SK-N-SH (cell line): ENCODE measurements around the gene MMP3. TPM values are rescaled to one million over a fixed set of nuclear protein-coding genes. Genes with fewer than 3 reads are reported as not detected.

ENCODE experiments used
- CTCF ChIA-PET: fragments of 300-600, 350-600 bp; formaldehyde crosslinking; extraction: SDS; loops from one replicate; lab custom pipeline; 2021; lab: Yijun Ruan, JAX
- POLR2A ChIA-PET: fragments of 350-600 bp; sonication (Branson Sonifier 250); formaldehyde crosslinking; extraction: SDS; loops from one replicate; lab custom pipeline; 2020; ENCODE audit warnings: antibody characterized with exemption, inconsistent platforms; lab: Yijun Ruan, JAX
- DNase-seq: peaks from one replicate; pipeline ENCODE4 v3.0.0; 2012
- H2AFZ ChIP-seq: fragments of 200-600 bp; sonication (generic); 2 replicates; pipeline ENCODE4 v1.8.1; 2016; ENCODE audit warnings: antibody characterized with exemption, mild to moderate bottlenecking, low read depth
- H3F3A ChIP-seq: fragments of 200-600 bp; sonication (generic); replicated peaks from 2 replicates; pipeline ENCODE3; 2016; ENCODE audit warnings: antibody characterized with exemption, mild to moderate bottlenecking; ENCODE audit not compliant: insufficient read depth
- H3K27ac ChIP-seq, 2 experiments: fragments of 200-500 bp in 1 of 2; fragments of 200-600 bp in 1 of 2; sonication (Bioruptor generic) in 1 of 2; sonication (generic), shearing (Covaris generic) in 1 of 2; 2 replicates each; pipeline versions ENCODE4 v1.5.1 to v1.6.1; 2014 to 2016; ENCODE audit warnings: low read depth in 2 of 2, inconsistent platforms in 1 of 2, low read length in 1 of 2, mild to moderate bottlenecking in 1 of 2, mixed read lengths in 1 of 2
- H3K27me3 ChIP-seq: fragments of 200-600 bp; sonication (generic), shearing (Covaris generic); 2 replicates; pipeline ENCODE4 v1.6.1; 2016; ENCODE audit warnings: mixed run types; ENCODE audit not compliant: insufficient read depth
- H3K36me3 ChIP-seq, 2 experiments: fragments of 200-500 bp in 1 of 2; fragments of 200-600 bp in 1 of 2; sonication (Bioruptor generic) in 1 of 2; sonication (generic) in 1 of 2; replicated peaks in 1 of 2; 2 replicates each; pipeline versions ENCODE3 to v1.5.1; 2014 to 2016; ENCODE audit warnings: low read length in 1 of 2, mild to moderate bottlenecking in 1 of 2; ENCODE audit not compliant: insufficient read depth in 2 of 2, control insufficient read depth in 1 of 2
- H3K4me1 ChIP-seq, 2 experiments: fragments of 200-500 bp in 1 of 2; fragments of 200-600 bp in 1 of 2; sonication (Bioruptor generic) in 1 of 2; sonication (generic), shearing (Covaris generic) in 1 of 2; 2 replicates each; pipeline versions ENCODE4 v1.5.1 to v1.6.1; 2014 to 2016; ENCODE audit warnings: low read depth in 1 of 2, low read length in 1 of 2, mixed run types in 1 of 2; ENCODE audit not compliant: insufficient read depth in 2 of 2, control insufficient read depth in 1 of 2
- H3K4me2 ChIP-seq: fragments of 200-600 bp; sonication (generic), shearing (Covaris generic); 2 replicates; pipeline ENCODE4 v1.6.1; 2017; ENCODE audit warnings: mixed run types
- H3K4me3 ChIP-seq, 2 experiments: fragments of 200-500 bp in 1 of 2; fragments of 200-600 bp in 1 of 2; sonication (Bioruptor generic) in 1 of 2; sonication (generic), shearing (Covaris generic) in 1 of 2; 2 replicates each; pipeline versions ENCODE4 v1.5.1 to v1.8.1; 2014 to 2016; ENCODE audit warnings: low read depth in 2 of 2, inconsistent platforms in 1 of 2, low read length in 1 of 2, mild to moderate bottlenecking in 1 of 2, mixed read lengths in 1 of 2, moderate library complexity in 1 of 2
- H3K79me2 ChIP-seq: fragments of 200-600 bp; sonication (generic); 2 replicates; pipeline ENCODE4 v1.8.1; 2017; ENCODE audit warnings: mild to moderate bottlenecking; ENCODE audit not compliant: insufficient read depth
- H3K9ac ChIP-seq: fragments of 200-600 bp; sonication (generic); 2 replicates; pipeline ENCODE4 v1.6.1; 2017; ENCODE audit warnings: mixed run types
- H3K9me2 ChIP-seq: fragments of 200-600 bp; sonication (generic); 2 replicates; pipeline ENCODE4 v1.6.1; 2017; ENCODE audit warnings: mixed run types
- H3K9me3 ChIP-seq: fragments of 200-600 bp; sonication (generic); 2 replicates; pipeline ENCODE4 v1.6.1; 2017; ENCODE audit warnings: mixed run types, mild to moderate bottlenecking, moderate library complexity
- H4K20me1 ChIP-seq: fragments of 200-600 bp; sonication (generic); 2 replicates; pipeline ENCODE4 v1.6.1; 2017; ENCODE audit warnings: mild to moderate bottlenecking, mixed run types; ENCODE audit not compliant: insufficient read depth
- CHD2 ChIP-seq: fragments of 150-350 bp; IDR thresholded peaks from 2 replicates; pipeline ENCODE4 v1.6.1; 2018; ENCODE audit warnings: low read length; ENCODE audit not compliant: partially characterized antibody
- EZH2phosphoT487 ChIP-seq: fragments of 200-600 bp; sonication (generic); IDR thresholded peaks from 2 replicates; pipeline ENCODE4 v1.6.1; 2017; ENCODE audit warnings: low read depth, mixed run types, mild to moderate bottlenecking, antibody characterized with exemption, moderate library complexity, borderline replicate concordance
- FOSL2 ChIP-seq: IDR thresholded peaks from 2 replicates; pipeline ENCODE4 v1.4.0; 2012; ENCODE audit warnings: low read depth, mild to moderate bottlenecking, moderate library complexity, borderline replicate concordance
- FOXJ3 ChIP-seq: sonication (generic); formaldehyde crosslinking; IDR thresholded peaks from 2 replicates; pipeline ENCODE4 v1.5.1; 2020; ENCODE audit warnings: mild to moderate bottlenecking, missing genetic modification reagents
- GATA2 ChIP-seq: sonication (generic); formaldehyde crosslinking; IDR thresholded peaks from 2 replicates; pipeline ENCODE4 v1.5.0; 2020; ENCODE audit warnings: mild to moderate bottlenecking, missing genetic modification reagents
- MEF2A ChIP-seq: IDR thresholded peaks from 2 replicates; pipeline ENCODE4 v1.4.0; 2012; ENCODE audit warnings: low read depth, borderline replicate concordance
- NRF1 ChIP-seq: IDR thresholded peaks from 2 replicates; pipeline ENCODE4 v1.6.1; 2012; ENCODE audit warnings: low read depth, mild to moderate bottlenecking, low read length
- RFX5 ChIP-seq: IDR thresholded peaks from 2 replicates; pipeline ENCODE4 v1.6.1; 2012; ENCODE audit warnings: mild to moderate bottlenecking, improper control_type of control experiment, low read length
- RXRA ChIP-seq: IDR thresholded peaks from 2 replicates; pipeline ENCODE4 v1.4.0; 2012; ENCODE audit warnings: low read depth, mild to moderate bottlenecking, borderline replicate concordance
- SIN3A ChIP-seq: IDR thresholded peaks from 2 replicates; pipeline ENCODE4 v1.6.1; 2012; ENCODE audit warnings: low read depth, mild to moderate bottlenecking, low read length, moderate library complexity, borderline replicate concordance
- TAF1 ChIP-seq: IDR thresholded peaks from 2 replicates; pipeline ENCODE4 v1.6.1; 2012; ENCODE audit warnings: low read depth, mild to moderate bottlenecking, low read length, moderate library complexity, borderline replicate concordance
- TCF12 ChIP-seq: IDR thresholded peaks from 2 replicates; pipeline ENCODE4 v1.4.0; 2012
- TEAD4 ChIP-seq: IDR thresholded peaks from 2 replicates; pipeline ENCODE4 v1.4.0; 2012; ENCODE audit warnings: mild to moderate bottlenecking, borderline replicate concordance; ENCODE audit not compliant: insufficient read depth
- WGBS: methylation state at CpG from one replicate; pipeline ENCODE4 v1.1.6; 2017; ENCODE audit warnings: low lambda C conversion rate; 5-methylcytosine and 5-hydroxymethylcytosine counted together
- polyA plus RNA-seq, 3 experiments: library from polyadenylated mRNA; depleted of rRNA; stranded (reverse); fragments of >200 nt; gene quantifications; 2 replicates each; pipeline ENCODE4 v1.2.3, GENCODE V29; 2012
- TF ChIP-seq, protein P1 (sequence below): IDR thresholded peaks from 2 replicates; pipeline ENCODE4 v1.4.0; 2012; ENCODE audit warnings: low read depth, borderline replicate concordance
- TF ChIP-seq, protein P2 (sequence below): IDR thresholded peaks from 2 replicates; pipeline ENCODE4 v1.4.0; 2012; ENCODE audit warnings: low read depth
- TF ChIP-seq, protein P3 (sequence below): fragments of 150-350 bp; IDR thresholded peaks from 2 replicates; pipeline ENCODE4 v1.6.1; 2017; ENCODE audit warnings: antibody characterized with exemption, low read length, low read depth, borderline replicate concordance
- TF ChIP-seq, protein P4 (sequence below): fragments of 200-600 bp; sonication (generic); IDR thresholded peaks from 2 replicates; pipeline ENCODE4 v1.6.1; 2017; ENCODE audit warnings: antibody characterized with exemption, mild to moderate bottlenecking, moderate library complexity
- TF ChIP-seq, protein P5 (sequence below): IDR thresholded peaks from 2 replicates; pipeline ENCODE4; 2012

The MMP3 gene
- polyA plus RNA-seq, 1 of the 3 experiments (the other 2 are of a cell fraction) = 39.3 TPM

DNA sequence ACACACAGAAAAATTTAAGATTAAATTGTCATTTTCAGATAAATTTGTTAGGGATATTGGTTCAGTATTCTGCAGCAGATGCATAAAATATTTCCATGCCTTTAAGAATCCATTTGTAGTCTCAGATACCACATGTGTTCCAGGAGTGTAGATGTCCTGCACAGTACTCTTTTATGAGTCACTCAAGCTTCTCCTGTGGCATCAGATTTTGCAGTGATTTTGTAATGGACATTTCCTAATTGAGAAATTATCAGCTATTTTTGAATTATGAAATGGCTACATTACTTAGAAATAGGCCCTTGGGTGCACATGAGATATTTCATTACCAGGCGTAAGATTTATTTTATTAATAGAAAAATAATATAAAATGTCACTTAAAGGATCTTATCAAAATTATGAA, 18.9 kb downstream of the MMP3 start:
- Histone ChIP-seq H4K20me1 (no peaks in the 10 kb centered on the region), H3K9me3 (no peaks in the 10 kb centered on the region), H3K9ac (no peak overlapping the region), H3K27ac (no peak overlapping the region), H3K4me1 (peaks cover 0 to under 1% of the 10 kb centered on the region in 2 experiments; a peak in 2 of 4 replicates), H3K4me2 (no peak overlapping the region), H3F3A (no peaks in the 10 kb centered on the region), H2AFZ (no peak overlapping the region), H3K36me3 (no peaks in the 10 kb centered on the region), H3K4me3 (no peak overlapping the region), H3K27me3 (no peaks in the 10 kb centered on the region), H3K79me2 (no peaks in the 10 kb centered on the region), H3K9me2 (no peaks in the 10 kb centered on the region)
- DNase-seq = no peak
- TF ChIP-seq FOSL2 (no peak), SIN3A (no peak), GATA2 (CRISPR knock-in tag) (no peak)
- POLR2A ChIA-PET = no interaction called here
- WGBS = 49% methylated on average over 1 of the region's 1 CpG
- CTCF ChIA-PET = interaction anchor here (0.5 to 2.1 kb wide), 2 partner anchors 49 to 116 kb away, joined by 3 to 5 read pairs; no protein-coding TSS in a partner anchor

DNA sequence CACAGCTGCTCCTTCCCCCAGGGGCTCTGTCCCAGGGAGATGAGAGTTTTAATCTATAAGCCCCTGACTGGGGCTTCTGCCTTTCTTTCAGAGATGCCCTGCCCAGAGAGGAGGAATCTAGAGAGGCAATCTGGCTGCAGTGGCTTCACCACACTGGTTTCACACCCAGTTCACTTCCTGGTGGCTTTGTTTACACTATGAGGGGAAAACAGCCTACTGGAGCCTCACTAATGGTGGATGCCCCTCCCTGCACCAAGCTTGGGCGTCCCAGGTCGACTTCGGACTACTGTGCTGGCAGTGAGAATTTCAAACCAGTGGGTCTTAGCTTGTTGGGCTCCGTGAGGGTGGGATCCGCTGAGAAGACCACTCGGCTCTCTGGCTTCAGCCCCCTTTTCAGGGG, 23.9 kb downstream of the MMP3 start:
- Histone ChIP-seq H3K9me2 (no peaks in the 10 kb centered on the region), H3K27me3 (no peaks in the 10 kb centered on the region), H3F3A (no peaks in the 10 kb centered on the region), H3K4me2 (no peak overlapping the region), H4K20me1 (no peaks in the 10 kb centered on the region), H2AFZ (no peak overlapping the region), H3K36me3 (no peaks in the 10 kb centered on the region), H3K9me3 (peaks cover 6% of the 10 kb centered on the region; the same call in 1 of the 2 replicates), H3K79me2 (no peaks in the 10 kb centered on the region), H3K9ac (no peak overlapping the region), H3K27ac (no peak overlapping the region), H3K4me3 (no peak overlapping the region), H3K4me1 (no peaks in the 10 kb centered on the region)
- no peak for DNase-seq
- TF ChIP-seq TAF1 (no peak), EZH2phosphoT487 (no peak), TEAD4 (no peak), RXRA (no peak), MEF2A (no peak), NRF1 (no peak), FOXJ3 (CRISPR knock-in tag) (no peak), CHD2 (no peak), RFX5 (no peak), TCF12 (no peak)
- TF ChIP-seq, protein P1, sequence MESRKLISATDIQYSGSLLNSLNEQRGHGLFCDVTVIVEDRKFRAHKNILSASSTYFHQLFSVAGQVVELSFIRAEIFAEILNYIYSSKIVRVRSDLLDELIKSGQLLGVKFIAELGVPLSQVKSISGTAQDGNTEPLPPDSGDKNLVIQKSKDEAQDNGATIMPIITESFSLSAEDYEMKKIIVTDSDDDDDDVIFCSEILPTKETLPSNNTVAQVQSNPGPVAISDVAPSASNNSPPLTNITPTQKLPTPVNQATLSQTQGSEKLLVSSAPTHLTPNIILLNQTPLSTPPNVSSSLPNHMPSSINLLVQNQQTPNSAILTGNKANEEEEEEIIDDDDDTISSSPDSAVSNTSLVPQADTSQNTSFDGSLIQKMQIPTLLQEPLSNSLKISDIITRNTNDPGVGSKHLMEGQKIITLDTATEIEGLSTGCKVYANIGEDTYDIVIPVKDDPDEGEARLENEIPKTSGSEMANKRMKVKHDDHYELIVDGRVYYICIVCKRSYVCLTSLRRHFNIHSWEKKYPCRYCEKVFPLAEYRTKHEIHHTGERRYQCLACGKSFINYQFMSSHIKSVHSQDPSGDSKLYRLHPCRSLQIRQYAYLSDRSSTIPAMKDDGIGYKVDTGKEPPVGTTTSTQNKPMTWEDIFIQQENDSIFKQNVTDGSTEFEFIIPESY = no peak
- TF ChIP-seq, protein P2, sequence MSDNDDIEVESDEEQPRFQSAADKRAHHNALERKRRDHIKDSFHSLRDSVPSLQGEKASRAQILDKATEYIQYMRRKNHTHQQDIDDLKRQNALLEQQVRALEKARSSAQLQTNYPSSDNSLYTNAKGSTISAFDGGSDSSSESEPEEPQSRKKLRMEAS = no peak
- TF ChIP-seq, protein P3, sequence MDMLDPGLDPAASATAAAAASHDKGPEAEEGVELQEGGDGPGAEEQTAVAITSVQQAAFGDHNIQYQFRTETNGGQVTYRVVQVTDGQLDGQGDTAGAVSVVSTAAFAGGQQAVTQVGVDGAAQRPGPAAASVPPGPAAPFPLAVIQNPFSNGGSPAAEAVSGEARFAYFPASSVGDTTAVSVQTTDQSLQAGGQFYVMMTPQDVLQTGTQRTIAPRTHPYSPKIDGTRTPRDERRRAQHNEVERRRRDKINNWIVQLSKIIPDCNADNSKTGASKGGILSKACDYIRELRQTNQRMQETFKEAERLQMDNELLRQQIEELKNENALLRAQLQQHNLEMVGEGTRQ = no peak
- TF ChIP-seq, protein P4, sequence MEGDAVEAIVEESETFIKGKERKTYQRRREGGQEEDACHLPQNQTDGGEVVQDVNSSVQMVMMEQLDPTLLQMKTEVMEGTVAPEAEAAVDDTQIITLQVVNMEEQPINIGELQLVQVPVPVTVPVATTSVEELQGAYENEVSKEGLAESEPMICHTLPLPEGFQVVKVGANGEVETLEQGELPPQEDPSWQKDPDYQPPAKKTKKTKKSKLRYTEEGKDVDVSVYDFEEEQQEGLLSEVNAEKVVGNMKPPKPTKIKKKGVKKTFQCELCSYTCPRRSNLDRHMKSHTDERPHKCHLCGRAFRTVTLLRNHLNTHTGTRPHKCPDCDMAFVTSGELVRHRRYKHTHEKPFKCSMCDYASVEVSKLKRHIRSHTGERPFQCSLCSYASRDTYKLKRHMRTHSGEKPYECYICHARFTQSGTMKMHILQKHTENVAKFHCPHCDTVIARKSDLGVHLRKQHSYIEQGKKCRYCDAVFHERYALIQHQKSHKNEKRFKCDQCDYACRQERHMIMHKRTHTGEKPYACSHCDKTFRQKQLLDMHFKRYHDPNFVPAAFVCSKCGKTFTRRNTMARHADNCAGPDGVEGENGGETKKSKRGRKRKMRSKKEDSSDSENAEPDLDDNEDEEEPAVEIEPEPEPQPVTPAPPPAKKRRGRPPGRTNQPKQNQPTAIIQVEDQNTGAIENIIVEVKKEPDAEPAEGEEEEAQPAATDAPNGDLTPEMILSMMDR = no peak
- TF ChIP-seq, protein P5, sequence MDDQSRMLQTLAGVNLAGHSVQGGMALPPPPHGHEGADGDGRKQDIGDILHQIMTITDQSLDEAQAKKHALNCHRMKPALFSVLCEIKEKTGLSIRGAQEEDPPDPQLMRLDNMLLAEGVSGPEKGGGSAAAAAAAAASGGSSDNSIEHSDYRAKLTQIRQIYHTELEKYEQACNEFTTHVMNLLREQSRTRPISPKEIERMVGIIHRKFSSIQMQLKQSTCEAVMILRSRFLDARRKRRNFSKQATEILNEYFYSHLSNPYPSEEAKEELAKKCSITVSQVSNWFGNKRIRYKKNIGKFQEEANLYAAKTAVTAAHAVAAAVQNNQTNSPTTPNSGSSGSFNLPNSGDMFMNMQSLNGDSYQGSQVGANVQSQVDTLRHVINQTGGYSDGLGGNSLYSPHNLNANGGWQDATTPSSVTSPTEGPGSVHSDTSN = no peak
- ChIA-PET CTCF (no interaction called here), POLR2A (no interaction called here)
- 10% methylated on average over 2 of the region's 6 CpGs for WGBS
